ENCODE data around the gene GABBR2.

DNA sequence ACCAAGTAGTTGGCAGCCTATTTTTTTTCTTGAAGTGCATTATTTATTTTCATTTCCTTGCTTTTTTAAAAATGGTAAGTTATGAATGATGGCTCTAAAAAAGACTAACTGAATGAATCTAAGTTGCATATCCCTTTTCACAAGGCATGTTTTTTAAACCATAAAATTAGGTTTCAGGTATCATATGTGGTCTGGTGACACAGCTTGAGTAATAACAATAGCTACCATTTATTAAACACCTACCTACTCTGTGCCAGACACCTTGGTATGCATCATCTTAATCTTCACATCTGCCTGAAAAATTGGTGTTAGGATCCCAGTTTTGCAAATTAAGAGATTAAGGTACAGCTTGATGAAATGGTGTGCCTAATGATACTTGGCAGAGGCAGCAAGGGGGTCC is 4.3 kb upstream of the GABBR2 start:
- TF ChIP-seq, protein P1, sequence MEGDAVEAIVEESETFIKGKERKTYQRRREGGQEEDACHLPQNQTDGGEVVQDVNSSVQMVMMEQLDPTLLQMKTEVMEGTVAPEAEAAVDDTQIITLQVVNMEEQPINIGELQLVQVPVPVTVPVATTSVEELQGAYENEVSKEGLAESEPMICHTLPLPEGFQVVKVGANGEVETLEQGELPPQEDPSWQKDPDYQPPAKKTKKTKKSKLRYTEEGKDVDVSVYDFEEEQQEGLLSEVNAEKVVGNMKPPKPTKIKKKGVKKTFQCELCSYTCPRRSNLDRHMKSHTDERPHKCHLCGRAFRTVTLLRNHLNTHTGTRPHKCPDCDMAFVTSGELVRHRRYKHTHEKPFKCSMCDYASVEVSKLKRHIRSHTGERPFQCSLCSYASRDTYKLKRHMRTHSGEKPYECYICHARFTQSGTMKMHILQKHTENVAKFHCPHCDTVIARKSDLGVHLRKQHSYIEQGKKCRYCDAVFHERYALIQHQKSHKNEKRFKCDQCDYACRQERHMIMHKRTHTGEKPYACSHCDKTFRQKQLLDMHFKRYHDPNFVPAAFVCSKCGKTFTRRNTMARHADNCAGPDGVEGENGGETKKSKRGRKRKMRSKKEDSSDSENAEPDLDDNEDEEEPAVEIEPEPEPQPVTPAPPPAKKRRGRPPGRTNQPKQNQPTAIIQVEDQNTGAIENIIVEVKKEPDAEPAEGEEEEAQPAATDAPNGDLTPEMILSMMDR (IDR thresholded peaks at IDR 0.05; ENCODE audit: low read length): no peak
- TF ChIP-seq EZH2 (optimal IDR thresholded peaks at IDR 0.05; ENCODE audit: low read depth, low read length): no peak

Data from MM.1S (cell line).